Raji (cell line): ENCODE results near the gene DIABLO.

Experiments
- POLR2A ChIP-seq: IDR thresholded peaks from 2 replicates; pipeline ENCODE4 v1.6.1; 2011; ENCODE audit warnings: low read depth, low read length, control low read depth; ENCODE audit not compliant: insufficient read depth

DIABLO gene

GRCh38 chr12:122200541-122201175 lies 25.2 kb downstream of the DIABLO start:
- no peak for TF ChIP-seq POLR2A

GRCh38 chr12:122199484-122200355 lies 26.1 kb downstream of the DIABLO start:
- no peak for TF ChIP-seq POLR2A

GRCh38 chr12:122197612-122197966 lies 28.3 kb downstream of the DIABLO start:
- no peak for TF ChIP-seq POLR2A

GRCh38 chr12:122195405-122195804 lies 30.4 kb downstream of the DIABLO start:
- TF ChIP-seq POLR2A: no peak

DNA sequence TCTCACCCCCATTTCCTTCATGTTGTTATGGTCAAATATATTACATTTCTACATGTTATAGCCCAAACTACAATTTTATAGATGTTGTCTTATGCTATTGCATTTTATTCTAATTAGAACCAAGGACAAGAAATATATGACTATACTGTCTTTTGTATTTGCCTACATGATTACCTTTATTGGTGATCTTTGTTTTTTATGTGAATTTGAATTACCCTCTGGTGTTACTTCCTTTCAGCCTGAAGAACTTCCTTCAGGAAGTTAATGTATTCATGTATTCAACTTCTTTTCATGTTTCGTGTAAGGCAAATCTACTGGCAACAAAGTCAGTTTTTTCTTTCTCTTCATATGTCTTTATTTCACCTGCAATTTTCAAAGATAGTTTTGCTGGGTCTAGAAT lies 31.0 kb downstream of the DIABLO start:
- no peak for TF ChIP-seq POLR2A

GRCh38 chr12:122192441-122192840 lies 33.4 kb downstream of the DIABLO start:
- TF ChIP-seq POLR2A: no peak

GRCh38 chr12:122190842-122191668 lies 34.8 kb downstream of the DIABLO start:
- TF ChIP-seq POLR2A: no peak

DNA sequence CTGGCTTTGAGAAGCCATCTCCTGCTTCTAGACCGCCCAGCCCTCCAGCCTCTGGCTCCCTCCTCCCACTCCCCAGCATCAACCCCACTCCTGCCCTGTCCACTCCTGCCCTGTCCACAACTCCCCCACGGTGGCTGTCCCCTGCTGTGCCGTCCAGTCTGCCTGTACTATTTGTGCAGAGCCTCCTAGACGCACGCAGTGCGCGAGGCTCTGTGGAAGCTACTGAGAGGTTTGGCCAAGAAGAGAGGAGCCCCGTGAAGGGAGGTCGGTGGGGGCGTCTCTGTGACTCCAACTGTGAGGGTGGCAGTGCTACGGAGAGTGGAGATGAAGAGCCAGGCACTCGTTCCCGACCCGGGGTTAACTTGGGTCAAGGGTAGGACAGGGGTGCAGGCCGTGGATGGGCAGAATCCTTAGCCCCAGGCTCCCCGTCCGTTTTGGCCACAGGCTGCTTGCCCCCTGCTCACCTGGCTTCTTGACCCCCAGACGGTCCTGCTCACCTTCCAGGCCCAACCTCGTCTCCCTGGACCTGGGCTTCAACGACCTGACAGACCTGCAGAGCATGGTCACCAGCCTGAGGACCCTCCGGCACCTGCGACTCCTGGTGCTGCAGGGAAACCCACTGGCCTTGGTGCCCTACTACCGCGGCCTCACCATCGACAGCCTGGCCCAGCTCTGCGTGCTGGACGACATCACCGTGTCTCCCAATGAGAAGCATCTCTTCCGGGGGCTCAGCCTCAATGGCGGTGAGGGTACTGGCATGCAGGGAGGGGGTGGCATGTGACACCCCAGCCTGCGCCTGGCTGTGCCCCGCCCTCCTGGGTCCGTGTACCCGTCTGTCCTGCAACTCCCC lies 36.0 kb downstream of the DIABLO start:
- no peak for TF ChIP-seq POLR2A

GRCh38 chr12:122187466-122187865 lies 38.4 kb downstream of the DIABLO start:
- no peak for TF ChIP-seq POLR2A

DNA sequence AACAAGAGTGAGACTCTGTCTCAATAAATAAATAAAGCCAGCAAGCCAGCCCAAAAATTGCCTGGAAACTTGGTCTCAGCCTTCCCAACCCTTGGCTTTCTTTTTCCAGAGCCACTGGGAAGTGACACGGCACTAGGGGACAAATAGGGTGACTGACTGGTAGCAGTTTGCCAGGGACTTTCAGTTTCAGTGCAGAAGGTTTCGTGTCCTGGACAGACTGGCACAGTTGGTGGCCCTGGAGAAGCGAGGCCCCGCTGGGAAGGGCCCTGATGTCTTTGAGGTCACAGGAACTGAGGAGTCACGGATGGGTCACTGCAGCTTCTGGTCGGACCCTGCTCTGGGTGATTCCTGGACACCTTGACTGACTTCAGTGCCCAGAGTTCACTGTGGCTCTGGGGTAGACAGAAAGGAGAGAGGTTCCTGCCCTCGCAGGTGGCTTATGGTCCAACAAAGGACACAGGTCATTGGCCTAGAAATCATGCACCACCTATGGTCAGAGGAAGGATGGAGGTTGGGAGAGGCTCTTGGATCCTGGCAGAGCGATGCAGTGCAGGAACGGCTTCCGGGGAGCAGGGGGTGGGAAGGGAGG lies 40.3 kb downstream of the DIABLO start:
- no peak for TF ChIP-seq POLR2A

GRCh38 chr12:122185079-122185478 lies 40.8 kb downstream of the DIABLO start:
- TF ChIP-seq POLR2A: no peak

GRCh38 chr12:122184517-122184916 lies 41.3 kb downstream of the DIABLO start:
- TF ChIP-seq POLR2A: no peak

DNA sequence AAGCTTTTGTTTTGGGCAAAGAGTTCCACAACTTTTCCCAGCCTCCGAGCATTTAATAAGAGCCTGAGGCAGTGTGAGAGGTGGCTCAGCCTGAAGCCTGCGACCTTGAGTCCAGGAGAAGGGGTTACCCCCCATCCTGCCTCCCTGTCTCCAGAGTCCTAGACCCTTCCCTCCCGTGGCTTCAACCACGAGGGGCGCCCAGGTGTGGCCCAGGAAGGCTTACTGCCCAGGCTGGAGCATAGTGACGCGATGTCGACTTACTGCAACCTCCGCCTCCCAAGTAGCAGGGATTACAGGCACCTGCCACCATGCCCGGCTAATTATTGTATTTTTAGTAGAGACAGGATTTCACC lies 42.3 kb downstream of the DIABLO start:
- no peak for TF ChIP-seq POLR2A

- TF ChIP-seq POLR2A: no peak
Observed at GRCh38 chr12:122182887-122183587, 42.8 kb downstream of the DIABLO start, which contains the start of gene LRRC43. LRRC43 (plus strand) TSS chr12:122183123; CDS start chr12:122183145, 22 bp downstream.
